K562 (cell line): Measurements from ENCODE around the gene BRD3. TPM values are rescaled to one million over a fixed set of nuclear protein-coding genes. Genes with fewer than 3 reads are reported as not detected.
A peak's percentile ranks its signal among the peaks of the same experiment; 100 is the strongest.

ENCODE experiments used
- ATAC-seq: fragments of 200-7000 bp; cut with Tn5 transposase; 3 replicates; pipeline ENCODE4 v1.9.1; 2020; ENCODE audit warnings: moderate library complexity
- BruUV-seq: library from RNA; stranded (reverse); fragments of 400-500 nt; replicated peaks from 2 replicates; lab custom pipeline; 2021; lab: Mats Ljungman, UMichigan
- CTCF ChIA-PET: fragments of 300-600 bp; formaldehyde crosslinking; extraction: SDS; loops from one replicate; lab custom pipeline; 2021; ENCODE audit warnings: low intra/inter-chr PET ratio; lab: Yijun Ruan, JAX
- POLR2A ChIA-PET: fragments of 300-600, 350-650 bp; sonication (Branson Sonifier 250); formaldehyde crosslinking; extraction: SDS; loops from one replicate; lab custom pipeline; 2021; ENCODE audit warnings: antibody characterized with exemption, inconsistent platforms; lab: Yijun Ruan, JAX
- DNase-seq, 4 experiments: peaks; one replicate each; pipeline versions ENCODE4 v3.0.0 to v3.0.0-alpha.2; 2011 to 2018; ENCODE audit warnings: low spot score in 3 of 4, mixed read lengths in 3 of 4; ENCODE audit errors: extremely low read depth in 1 of 4
- FAIRE-seq: peaks from 2 replicates; lab custom pipeline; 2011; peaks lifted over from hg19 to GRCh38; lab: Jason Lieb, UNC
- H2AFZ ChIP-seq: 2 replicates; pipeline ENCODE4 v1.6.0; 2011; ENCODE audit warnings: low read depth, low read length, control low read depth, inconsistent platforms
- H3K27ac ChIP-seq: fragments of 200-600 bp; 3 replicates; pipeline ENCODE4 v1.8.0; 2011; ENCODE audit warnings: low read depth, mild to moderate bottlenecking, control low read depth, inconsistent platforms, low read length, moderate library complexity, mixed read lengths; ENCODE audit errors: extremely low read depth
- H3K27me3 ChIP-seq, 2 experiments: fragments of 300-600 bp in 1 of 2; 2 replicates in 1 of 2; 3 replicates in 1 of 2; pipeline versions ENCODE4 v1.6.0 to v1.8.0; 2011; ENCODE audit warnings: inconsistent platforms in 2 of 2, low read length in 2 of 2, mild to moderate bottlenecking in 1 of 2, mixed read lengths in 1 of 2, moderate library complexity in 1 of 2; ENCODE audit not compliant: control insufficient read depth in 2 of 2, insufficient read depth in 2 of 2
- H3K36me3 ChIP-seq: fragments of 300-600 bp; 3 replicates; pipeline ENCODE4 v1.8.0; 2011; ENCODE audit warnings: mild to moderate bottlenecking, low read length, inconsistent platforms; ENCODE audit not compliant: control insufficient read depth, insufficient read depth
- H3K4me1 ChIP-seq, 2 experiments: fragments of 200-600 bp in 1 of 2; replicated peaks in 1 of 2; 2 replicates in 1 of 2; 3 replicates in 1 of 2; pipeline versions ENCODE4 v1.5.1 to v1.8.0; 2011; ENCODE audit warnings: inconsistent platforms in 2 of 2, low read length in 2 of 2, mild to moderate bottlenecking in 1 of 2, mixed read lengths in 1 of 2, moderate library complexity in 1 of 2; ENCODE audit not compliant: control insufficient read depth in 2 of 2, insufficient read depth in 2 of 2
- H3K4me2 ChIP-seq: 2 replicates; pipeline ENCODE4 v1.6.1; 2011; ENCODE audit warnings: low read length, control low read depth, inconsistent platforms, mixed read lengths; ENCODE audit not compliant: insufficient read depth
- H3K4me3 ChIP-seq: fragments of 200-600 bp; sonication (generic), shearing (Covaris generic); 2 replicates; pipeline ENCODE4 v1.5.1; 2016; ENCODE audit warnings: control low read depth, inconsistent platforms
- H3K79me2 ChIP-seq: fragments of 200-600 bp; 3 replicates; pipeline ENCODE4 v1.8.0; 2011; ENCODE audit warnings: low read length, inconsistent platforms; ENCODE audit not compliant: control insufficient read depth, insufficient read depth
- H3K9ac ChIP-seq, 2 experiments: 2 replicates each; pipeline versions ENCODE4 v1.6.0 to v1.6.1; 2011; ENCODE audit warnings: low read depth in 2 of 2, low read length in 2 of 2, control low read depth in 1 of 2, inconsistent platforms in 1 of 2, mild to moderate bottlenecking in 1 of 2, mixed read lengths in 1 of 2; ENCODE audit not compliant: insufficient read depth in 1 of 2
- H3K9me1 ChIP-seq: one replicate; pipeline ENCODE4 v1.6.0; 2011; ENCODE audit warnings: inconsistent platforms, mild to moderate bottlenecking, low read length, moderate library complexity; ENCODE audit not compliant: control insufficient read depth, insufficient read depth
- H3K9me3 ChIP-seq: replicated peaks from 2 replicates; pipeline ENCODE4 v1.5.1; 2011; ENCODE audit warnings: low read depth, low read length, inconsistent platforms; ENCODE audit not compliant: control insufficient read depth, insufficient read depth
- H4K20me1 ChIP-seq: replicated peaks from 2 replicates; pipeline ENCODE4 v1.6.1; 2011; ENCODE audit warnings: low read length, inconsistent platforms, mixed read lengths; ENCODE audit not compliant: control insufficient read depth, insufficient read depth
- KAT2B ChIP-seq: IDR thresholded peaks from one replicate; pipeline ENCODE4 v1.6.1; 2012; ENCODE audit warnings: low read depth, mild to moderate bottlenecking, control low read depth, inconsistent platforms, low read length, moderate library complexity
- MAFK ChIP-seq: IDR thresholded peaks from 2 replicates; pipeline ENCODE4 v1.6.1; 2011; ENCODE audit warnings: low read length, improper control_type of control experiment
- MYBL2 ChIP-seq, 2 experiments: fragments of 450-650 bp in 1 of 2; sonication (generic) in 1 of 2; formaldehyde crosslinking in 1 of 2; IDR thresholded peaks; 2 replicates each; pipeline versions ENCODE4 v1.6.1 to v1.8.1; 2017 to 2022; ENCODE audit warnings: borderline replicate concordance in 1 of 2, inconsistent platforms in 1 of 2, low read depth in 1 of 2, mild to moderate bottlenecking in 1 of 2, missing genetic modification reagents in 1 of 2, moderate library complexity in 1 of 2
- MYC ChIP-seq, 2 experiments: fragments of 250-450 bp in 1 of 2; sonication (Bioruptor Pico) in 1 of 2; IDR thresholded peaks; 2 replicates each; pipeline versions ENCODE4 v1.5.1 to v1.6.1; 2012 to 2021; ENCODE audit warnings: low read depth in 2 of 2, borderline replicate concordance in 1 of 2, improper control_type of control experiment in 1 of 2, low read length in 1 of 2, mild to moderate bottlenecking in 1 of 2, moderate library complexity in 1 of 2
- POLR3G ChIP-seq: IDR thresholded peaks from 2 replicates; pipeline ENCODE4 v1.6.1; 2011; ENCODE audit not compliant: insufficient read length, insufficient replicate concordance; ENCODE audit errors: extremely low read depth
- SIN3A ChIP-seq, 2 experiments: fragments of 150-350 bp in 1 of 2; IDR thresholded peaks; 2 replicates each; pipeline ENCODE4 v1.6.1; 2011 to 2016; ENCODE audit warnings: borderline replicate concordance in 2 of 2, low read depth in 2 of 2, low read length in 2 of 2, mild to moderate bottlenecking in 2 of 2, moderate library complexity in 2 of 2; ENCODE audit not compliant: control insufficient read depth in 1 of 2
- TCF3 ChIP-seq: sonication (generic); formaldehyde crosslinking; IDR thresholded peaks from 2 replicates; pipeline ENCODE4 v1.4.0; 2020; ENCODE audit warnings: mild to moderate bottlenecking, missing genetic modification reagents
- TSC22D4 ChIP-seq: fragments of 450-650 bp; IDR thresholded peaks from 2 replicates; pipeline ENCODE4 v1.6.1; 2016; ENCODE audit warnings: missing genetic modification characterization, missing biosample characterization, control low read depth
- ZFP1 ChIP-seq: fragments of 450-650 bp; formaldehyde crosslinking; IDR thresholded peaks from 2 replicates; pipeline ENCODE4 v1.4.0; 2020; ENCODE audit warnings: mild to moderate bottlenecking, mixed read lengths
- ZNF354B ChIP-seq: fragments of 250-450 bp; sonication (Bioruptor Pico); IDR thresholded peaks from 2 replicates; pipeline ENCODE4 v1.4.0; 2020
- WGBS: fragments of 100-300 bp; shearing (Covaris generic); methylation state at CpG from one replicate; pipeline ENCODE4 v1.1.6; 2016; ENCODE audit warnings: low coverage, mixed read lengths; ENCODE audit not compliant: insufficient coverage; ENCODE audit errors: missing lambda C conversion rate; 5-methylcytosine and 5-hydroxymethylcytosine counted together
- in situ Hi-C: fragments of 300-500 bp; cut with MboI; formaldehyde crosslinking; loops from 4 replicates; pipeline ENCODE4 v1.15.0; 2018; ENCODE audit warnings: inconsistent platforms, mixed read lengths
- intact Hi-C: fragments of 100-400 bp; cut with micrococcal nuclease; formaldehyde crosslinking; loops from 2 replicates; pipeline ENCODE4 v1.14.2; 2022
- polyA plus RNA-seq, 8 experiments: library from polyadenylated mRNA; depleted of rRNA in 4 of 8; stranded (reverse) in 5 of 8; unstranded in 3 of 8; fragments of >200 nt; fragmentation: Nextera tagmentation in 2 of 8; fragmentation: Illumina TruSeq in 1 of 8; extraction: Ambion mirVana in 2 of 8; extraction: Trizol in 1 of 8; gene quantifications; 2 replicates each; pipeline versions ENCODE4 v1.2.1 to v1.2.3, GENCODE V29; 2011 to 2014; ENCODE audit warnings: inconsistent platforms in 1 of 8, missing spikeins in 1 of 8
- total RNA-seq, 7 experiments: library from RNA; depleted of rRNA in 6 of 7; stranded (reverse); fragments of >200 nt in 6 of 7; fragmentation: Illumina TruSeq in 2 of 7; extraction: Trizol in 2 of 7; gene quantifications; 2 replicates each; pipeline versions ENCODE4 v1.2.1 to v1.2.3, GENCODE V29; 2011 to 2021; ENCODE audit warnings: low replicate concordance in 1 of 7
- TF ChIP-seq, protein P1 (sequence below): sonication (generic); formaldehyde crosslinking; IDR thresholded peaks from 2 replicates; pipeline ENCODE4 v1.8.0; 2023; ENCODE audit warnings: missing genetic modification reagents, mild to moderate bottlenecking, borderline replicate concordance
- TF ChIP-seq, protein P2 (sequence below): fragments of 450-650 bp; formaldehyde crosslinking; IDR thresholded peaks from 2 replicates; pipeline ENCODE4 v1.4.0; 2020; ENCODE audit warnings: mild to moderate bottlenecking, mixed read lengths

BRD3 gene
- total and polyA plus RNA-seq, 9 of the 15 experiments (the other 6 are each of a cell fraction or from before 2014, with no cell fraction given): 0.82 to 37.1 (median 4.2) TPM

DNA sequence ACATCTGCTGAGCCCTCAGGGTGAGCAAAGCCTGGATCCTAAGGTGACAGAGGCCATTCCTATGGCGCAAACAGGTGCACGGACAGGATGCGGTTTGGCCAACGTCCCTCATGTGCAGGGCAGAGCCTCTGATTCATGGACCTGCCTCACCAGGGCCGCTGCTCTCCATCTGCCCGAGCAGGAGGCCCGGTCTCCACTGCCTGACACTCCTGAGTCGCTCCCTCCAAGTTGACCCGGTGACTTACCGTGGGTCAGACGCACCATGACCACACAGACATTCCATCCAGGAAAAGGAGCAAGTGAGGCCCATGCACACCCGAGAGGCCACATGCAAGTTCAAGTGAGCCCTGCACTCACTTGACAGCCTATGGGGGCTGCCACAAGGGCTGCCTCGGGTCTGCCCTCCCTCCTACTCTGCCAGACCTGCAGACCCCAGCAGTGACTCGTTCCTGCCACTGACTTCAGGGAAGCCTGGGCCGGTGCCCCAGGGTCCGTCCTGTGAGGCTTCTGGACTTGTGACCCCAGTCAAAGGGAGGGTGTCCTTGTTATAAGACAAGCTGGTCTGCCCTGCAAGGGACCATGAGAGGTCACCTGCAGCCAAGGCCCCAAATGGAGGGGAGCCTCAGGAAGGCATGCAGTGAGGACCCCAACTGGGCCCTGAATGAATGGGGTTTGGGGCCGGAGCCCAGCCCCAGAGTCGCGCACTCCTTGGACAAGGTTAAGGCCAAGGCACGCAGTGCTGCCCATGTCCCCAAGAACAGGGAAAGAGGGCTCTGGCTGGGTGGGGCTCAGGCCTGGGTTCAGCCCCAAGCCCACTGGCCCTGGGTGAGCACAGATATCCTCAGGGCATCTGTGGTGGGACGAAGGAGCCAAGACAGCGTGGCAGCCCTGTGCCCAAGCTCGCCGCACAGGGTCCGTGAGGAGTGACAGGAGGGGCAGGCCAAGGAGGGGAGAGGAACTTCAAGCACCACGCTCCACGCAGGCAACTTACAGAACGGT, 32.5 kb downstream of the BRD3 start:
- Histone ChIP-seq H3K4me2 (no peak overlapping the region), H3K36me3 (peaks cover 50% of the 10 kb centered on the region; the same call in 2 of the 3 replicates), H3K79me2 (no peaks in the 10 kb centered on the region), H3K27me3 (no peaks in the 10 kb centered on the region), H3K9me1 (no peaks in the 10 kb centered on the region), H4K20me1 (no peaks in the 10 kb centered on the region), H3K27ac (no peak overlapping the region), H3K9me3 (no peaks in the 10 kb centered on the region), H3K9ac (peak overlapping the region in 1 of 2 experiments; percentile 28; a peak in 1 of 4 replicates), H2AFZ (no peak overlapping the region), H3K4me1 (peaks cover 0 to 8% of the 10 kb centered on the region in 2 experiments; a peak in 1 of 5 replicates), H3K4me3 (no peak overlapping the region)
- no peak for FAIRE-seq
- 93% methylated on average over 26 of the region's 28 CpGs for WGBS
- intact Hi-C loops (no loop called here), in situ Hi-C loops (no loop called here)
- POLR2A ChIA-PET: interaction anchor here (0.6 to 1.1 kb wide), 2 partner anchors 9 to 128 kb away, joined by 3 to 6 read pairs; no protein-coding TSS in a partner anchor
- no peak for ATAC-seq
- DNase-seq: no peak
- CTCF ChIA-PET: no interaction called here
- BruUV-seq: no TSS peak
- TF ChIP-seq MYBL2 (IDR thresholded peaks at IDR 0.05; ENCODE audit: low read depth) (no peak), MYBL2 (CRISPR knock-in tag; IDR thresholded peaks at IDR 0.05; ENCODE audit: borderline replicate concordance) (no peak), ZNF354B (no peak), KAT2B (no peak), TCF3 (no peak), ZFP1 (no peak), TSC22D4 (tag) (no peak), MAFK (no peak), MYC (IDR thresholded peaks at IDR 0.05; ENCODE audit: low read depth, low read length) (no peak), MYC (CRISPR knock-in tag; IDR thresholded peaks at IDR 0.05; ENCODE audit: borderline replicate concordance, low read depth) (no peak), SIN3A (IDR thresholded peaks at IDR 0.05; ENCODE audit: borderline replicate concordance in 2 of 2, control insufficient read depth in 1 of 2, low read depth in 2 of 2, low read length in 2 of 2) (no peak), POLR3G (no peak)
- TF ChIP-seq, protein P1, sequence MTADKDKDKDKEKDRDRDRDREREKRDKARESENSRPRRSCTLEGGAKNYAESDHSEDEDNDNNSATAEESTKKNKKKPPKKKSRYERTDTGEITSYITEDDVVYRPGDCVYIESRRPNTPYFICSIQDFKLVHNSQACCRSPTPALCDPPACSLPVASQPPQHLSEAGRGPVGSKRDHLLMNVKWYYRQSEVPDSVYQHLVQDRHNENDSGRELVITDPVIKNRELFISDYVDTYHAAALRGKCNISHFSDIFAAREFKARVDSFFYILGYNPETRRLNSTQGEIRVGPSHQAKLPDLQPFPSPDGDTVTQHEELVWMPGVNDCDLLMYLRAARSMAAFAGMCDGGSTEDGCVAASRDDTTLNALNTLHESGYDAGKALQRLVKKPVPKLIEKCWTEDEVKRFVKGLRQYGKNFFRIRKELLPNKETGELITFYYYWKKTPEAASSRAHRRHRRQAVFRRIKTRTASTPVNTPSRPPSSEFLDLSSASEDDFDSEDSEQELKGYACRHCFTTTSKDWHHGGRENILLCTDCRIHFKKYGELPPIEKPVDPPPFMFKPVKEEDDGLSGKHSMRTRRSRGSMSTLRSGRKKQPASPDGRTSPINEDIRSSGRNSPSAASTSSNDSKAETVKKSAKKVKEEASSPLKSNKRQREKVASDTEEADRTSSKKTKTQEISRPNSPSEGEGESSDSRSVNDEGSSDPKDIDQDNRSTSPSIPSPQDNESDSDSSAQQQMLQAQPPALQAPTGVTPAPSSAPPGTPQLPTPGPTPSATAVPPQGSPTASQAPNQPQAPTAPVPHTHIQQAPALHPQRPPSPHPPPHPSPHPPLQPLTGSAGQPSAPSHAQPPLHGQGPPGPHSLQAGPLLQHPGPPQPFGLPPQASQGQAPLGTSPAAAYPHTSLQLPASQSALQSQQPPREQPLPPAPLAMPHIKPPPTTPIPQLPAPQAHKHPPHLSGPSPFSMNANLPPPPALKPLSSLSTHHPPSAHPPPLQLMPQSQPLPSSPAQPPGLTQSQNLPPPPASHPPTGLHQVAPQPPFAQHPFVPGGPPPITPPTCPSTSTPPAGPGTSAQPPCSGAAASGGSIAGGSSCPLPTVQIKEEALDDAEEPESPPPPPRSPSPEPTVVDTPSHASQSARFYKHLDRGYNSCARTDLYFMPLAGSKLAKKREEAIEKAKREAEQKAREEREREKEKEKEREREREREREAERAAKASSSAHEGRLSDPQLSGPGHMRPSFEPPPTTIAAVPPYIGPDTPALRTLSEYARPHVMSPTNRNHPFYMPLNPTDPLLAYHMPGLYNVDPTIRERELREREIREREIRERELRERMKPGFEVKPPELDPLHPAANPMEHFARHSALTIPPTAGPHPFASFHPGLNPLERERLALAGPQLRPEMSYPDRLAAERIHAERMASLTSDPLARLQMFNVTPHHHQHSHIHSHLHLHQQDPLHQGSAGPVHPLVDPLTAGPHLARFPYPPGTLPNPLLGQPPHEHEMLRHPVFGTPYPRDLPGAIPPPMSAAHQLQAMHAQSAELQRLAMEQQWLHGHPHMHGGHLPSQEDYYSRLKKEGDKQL (CRISPR knock-in tag): no peak
- TF ChIP-seq, protein P2, sequence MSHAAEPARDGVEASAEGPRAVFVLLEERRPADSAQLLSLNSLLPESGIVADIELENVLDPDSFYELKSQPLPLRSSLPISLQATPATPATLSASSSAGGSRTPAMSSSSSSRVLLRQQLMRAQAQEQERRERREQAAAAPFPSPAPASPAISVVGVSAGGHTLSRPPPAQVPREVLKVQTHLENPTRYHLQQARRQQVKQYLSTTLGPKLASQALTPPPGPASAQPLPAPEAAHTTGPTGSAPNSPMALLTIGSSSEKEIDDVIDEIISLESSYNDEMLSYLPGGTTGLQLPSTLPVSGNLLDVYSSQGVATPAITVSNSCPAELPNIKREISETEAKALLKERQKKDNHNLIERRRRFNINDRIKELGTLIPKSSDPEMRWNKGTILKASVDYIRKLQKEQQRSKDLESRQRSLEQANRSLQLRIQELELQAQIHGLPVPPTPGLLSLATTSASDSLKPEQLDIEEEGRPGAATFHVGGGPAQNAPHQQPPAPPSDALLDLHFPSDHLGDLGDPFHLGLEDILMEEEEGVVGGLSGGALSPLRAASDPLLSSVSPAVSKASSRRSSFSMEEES: no peak
